ENCODE results near the gene DACT2.

DACT2 gene

DNA sequence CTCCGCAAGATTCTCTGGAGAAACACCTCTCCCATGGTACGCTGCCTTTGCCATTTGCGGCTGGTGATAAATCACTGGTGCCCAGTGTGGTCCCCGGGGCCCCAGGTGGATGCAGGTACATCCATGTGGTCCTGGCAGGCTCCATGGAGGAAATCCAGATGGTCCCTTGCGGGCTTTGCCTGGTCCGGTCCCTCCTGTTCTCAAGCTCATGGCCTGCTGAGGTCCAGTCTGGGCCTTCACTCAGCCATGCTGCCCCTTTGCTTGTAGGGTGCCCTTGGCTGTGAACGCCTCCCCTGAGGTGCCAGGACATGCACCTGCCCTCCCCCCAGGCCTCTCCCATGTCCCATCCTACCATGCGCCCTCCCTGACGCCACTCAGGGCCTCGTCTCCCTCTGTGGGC, 21.2 kb upstream of the DACT2 start:
- H2AK5ac ChIP-seq (ENCODE audit: low read length), result no peak overlapping the region
- H3K23ac ChIP-seq (ENCODE audit: low read length), result no peak overlapping the region
- H3K4me2 ChIP-seq (ENCODE audit: low read length), result no peak overlapping the region
- H2BK12ac ChIP-seq (ENCODE audit: low read length), result no peak overlapping the region
- H3K27ac ChIP-seq (ENCODE audit: low read depth, low read length), result no peak overlapping the region
- H3K79me1 ChIP-seq (ENCODE audit: low read length), result no peaks in the 10 kb centered on the region
- no peak overlapping the region for H2BK5ac ChIP-seq (ENCODE audit: low read depth, low read length, poor library complexity)
- H2AFZ ChIP-seq (ENCODE audit: insufficient read depth, low read length, poor library complexity), result no peak overlapping the region
- H3K36me3 ChIP-seq (ENCODE audit: control insufficient read depth in 1 of 2, insufficient read depth in 2 of 2, low read length in 2 of 2), result no peaks in the 10 kb centered on the region
- H3K4ac ChIP-seq (ENCODE audit: low read depth, low read length), result no peak overlapping the region
- no CpG with 5 or more reads among the region's 10 CpGs for WGBS (ENCODE audit: extremely low coverage, insufficient coverage, insufficient read length)
- no peak overlapping the region for H4K12ac ChIP-seq (ENCODE audit: low read depth, low read length)
- H4K91ac ChIP-seq (ENCODE audit: low read depth, low read length), result no peak overlapping the region
- no peaks in the 10 kb centered on the region for H3K79me2 ChIP-seq (ENCODE audit: control insufficient read depth, insufficient read depth, low read length, poor library complexity)
- H4K8ac ChIP-seq (ENCODE audit: low read depth, low read length), result no peak overlapping the region
- H3K18ac ChIP-seq (ENCODE audit: low read length), result no peak overlapping the region
- DNase-seq, result no peak
- H3K4me1 ChIP-seq (ENCODE audit: control insufficient read depth in 1 of 2, insufficient read depth in 2 of 2, low read length in 2 of 2), result peaks cover 3 to 6% of the 10 kb centered on the region in 2 experiments
- no peak overlapping the region for H3K9ac ChIP-seq (ENCODE audit: low read length)
- H3K4me3 ChIP-seq (ENCODE audit: low read depth, low read length), result no peak overlapping the region
- H2BK120ac ChIP-seq (ENCODE audit: insufficient read depth, low read length, poor library complexity), result no peak overlapping the region
- H3K14ac ChIP-seq (ENCODE audit: low read length), result no peak overlapping the region
- no peaks in the 10 kb centered on the region for H3K27me3 ChIP-seq (ENCODE audit: insufficient read depth, low read length)
- no peaks in the 10 kb centered on the region for H3K9me3 ChIP-seq (ENCODE audit: insufficient read depth, low read depth, low read length)

DNA sequence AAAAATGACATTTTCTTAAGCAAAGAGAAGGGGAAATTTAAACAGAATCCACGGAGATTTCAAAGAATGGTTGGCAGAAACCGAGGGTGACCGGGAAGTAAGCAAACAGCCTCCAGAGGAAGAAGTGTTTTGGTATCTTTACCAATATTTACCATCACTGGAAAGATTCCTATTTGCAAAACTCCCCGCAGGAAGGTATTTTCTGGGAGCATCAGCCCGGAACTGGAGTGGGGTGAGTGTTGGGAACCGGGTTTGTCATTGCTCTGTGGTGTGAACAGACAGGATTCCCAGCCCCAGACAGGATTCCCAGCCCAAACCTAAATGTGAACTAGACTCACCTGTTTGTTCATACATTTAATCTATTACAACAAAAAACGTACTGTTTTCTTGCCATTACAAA, 19.2 kb upstream of the DACT2 start:
- no peaks in the 10 kb centered on the region for H3K27me3 ChIP-seq (ENCODE audit: insufficient read depth, low read length)
- H2BK120ac ChIP-seq (ENCODE audit: insufficient read depth, low read length, poor library complexity), result no peak overlapping the region
- no peak overlapping the region for H3K4me2 ChIP-seq (ENCODE audit: low read length)
- no peak overlapping the region for H4K91ac ChIP-seq (ENCODE audit: low read depth, low read length)
- H2BK12ac ChIP-seq (ENCODE audit: low read length), result no peak overlapping the region
- H3K9me3 ChIP-seq (ENCODE audit: insufficient read depth, low read depth, low read length), result no peaks in the 10 kb centered on the region
- H3K23ac ChIP-seq (ENCODE audit: low read length), result no peak overlapping the region
- no peaks in the 10 kb centered on the region for H3K79me1 ChIP-seq (ENCODE audit: low read length)
- no peaks in the 10 kb centered on the region for H3K79me2 ChIP-seq (ENCODE audit: control insufficient read depth, insufficient read depth, low read length, poor library complexity)
- WGBS (ENCODE audit: extremely low coverage, insufficient coverage, insufficient read length), result no CpG with 5 or more reads among the region's 7 CpGs
- H3K9ac ChIP-seq (ENCODE audit: low read length), result no peak overlapping the region
- no peak overlapping the region for H3K27ac ChIP-seq (ENCODE audit: low read depth, low read length)
- H3K18ac ChIP-seq (ENCODE audit: low read length), result no peak overlapping the region
- H4K8ac ChIP-seq (ENCODE audit: low read depth, low read length), result no peak overlapping the region
- peaks cover 3 to 6% of the 10 kb centered on the region in 2 experiments for H3K4me1 ChIP-seq (ENCODE audit: control insufficient read depth in 1 of 2, insufficient read depth in 2 of 2, low read length in 2 of 2)
- H2AK5ac ChIP-seq (ENCODE audit: low read length), result no peak overlapping the region
- DNase-seq, result no peak
- no peak overlapping the region for H4K12ac ChIP-seq (ENCODE audit: low read depth, low read length)
- no peak overlapping the region for H2BK5ac ChIP-seq (ENCODE audit: low read depth, low read length, poor library complexity)
- no peak overlapping the region for H3K4me3 ChIP-seq (ENCODE audit: low read depth, low read length)
- H3K4ac ChIP-seq (ENCODE audit: low read depth, low read length), result no peak overlapping the region
- H2AFZ ChIP-seq (ENCODE audit: insufficient read depth, low read length, poor library complexity), result no peak overlapping the region
- no peak overlapping the region for H3K14ac ChIP-seq (ENCODE audit: low read length)
- no peaks in the 10 kb centered on the region for H3K36me3 ChIP-seq (ENCODE audit: control insufficient read depth in 1 of 2, insufficient read depth in 2 of 2, low read length in 2 of 2)

DNA sequence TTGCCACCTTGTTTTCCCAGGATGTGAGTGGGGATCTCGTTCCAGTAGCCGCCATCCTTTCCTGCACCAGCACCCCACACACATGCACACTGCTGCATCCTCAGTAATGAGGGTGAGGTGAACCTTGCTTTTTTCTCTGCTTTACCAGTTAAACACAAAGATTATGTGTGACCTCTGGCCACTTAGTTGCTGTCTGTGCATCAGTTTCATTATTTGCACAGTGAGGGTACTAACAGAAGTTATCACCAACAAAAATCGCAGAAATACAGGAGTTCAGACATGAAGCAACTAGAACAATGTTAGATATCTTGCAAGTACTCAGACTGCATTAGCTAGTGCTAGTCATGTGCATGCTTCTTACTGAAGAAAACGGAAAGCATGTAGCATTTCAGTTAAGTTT, 17.4 kb upstream of the DACT2 start:
- WGBS (ENCODE audit: extremely low coverage, insufficient coverage, insufficient read length), result no CpG with 5 or more reads among the region's 4 CpGs
- DNase-seq, result peak in 1 of 2 donors; percentile 65
- Histone ChIP-seq H2AK5ac (ENCODE audit: low read length) (no peak overlapping the region), H4K12ac (ENCODE audit: low read depth, low read length) (no peak overlapping the region), H2BK12ac (ENCODE audit: low read length) (no peak overlapping the region), H3K9me3 (ENCODE audit: insufficient read depth, low read depth, low read length) (no peaks in the 10 kb centered on the region), H3K4ac (ENCODE audit: low read depth, low read length) (no peak overlapping the region), H2AFZ (ENCODE audit: insufficient read depth, low read length, poor library complexity) (no peak overlapping the region), H3K23ac (ENCODE audit: low read length) (no peak overlapping the region), H3K4me3 (ENCODE audit: low read depth, low read length) (no peak overlapping the region), H3K14ac (ENCODE audit: low read length) (no peak overlapping the region), H3K36me3 (ENCODE audit: control insufficient read depth in 1 of 2, insufficient read depth in 2 of 2, low read length in 2 of 2) (no peaks in the 10 kb centered on the region), H3K4me2 (ENCODE audit: low read length) (no peak overlapping the region), H3K27me3 (ENCODE audit: insufficient read depth, low read length) (no peaks in the 10 kb centered on the region), H3K79me1 (ENCODE audit: low read length) (no peaks in the 10 kb centered on the region), H4K8ac (ENCODE audit: low read depth, low read length) (no peak overlapping the region), H3K4me1 (ENCODE audit: control insufficient read depth in 1 of 2, insufficient read depth in 2 of 2, low read length in 2 of 2) (peaks cover 0 to 1% of the 10 kb centered on the region in 2 experiments), H4K91ac (ENCODE audit: low read depth, low read length) (no peak overlapping the region), H3K9ac (ENCODE audit: low read length) (no peak overlapping the region), H3K79me2 (ENCODE audit: control insufficient read depth, insufficient read depth, low read length, poor library complexity) (no peaks in the 10 kb centered on the region), H2BK5ac (ENCODE audit: low read depth, low read length, poor library complexity) (no peak overlapping the region), H3K18ac (ENCODE audit: low read length) (no peak overlapping the region), H2BK120ac (ENCODE audit: insufficient read depth, low read length, poor library complexity) (no peak overlapping the region), H3K27ac (ENCODE audit: low read depth, low read length) (no peak overlapping the region)

- no peaks in the 10 kb centered on the region for H3K79me1 ChIP-seq (ENCODE audit: low read length)
- H3K79me2 ChIP-seq (ENCODE audit: control insufficient read depth, insufficient read depth, low read length, poor library complexity), result no peaks in the 10 kb centered on the region
- H3K4me2 ChIP-seq (ENCODE audit: low read length), result no peak overlapping the region
- no peak overlapping the region for H3K18ac ChIP-seq (ENCODE audit: low read length)
- H2BK12ac ChIP-seq (ENCODE audit: low read length), result no peak overlapping the region
- WGBS (ENCODE audit: extremely low coverage, insufficient coverage, insufficient read length), result no CpG with 5 or more reads among the region's 9 CpGs
- no peak overlapping the region for H3K4ac ChIP-seq (ENCODE audit: low read depth, low read length)
- H3K27ac ChIP-seq (ENCODE audit: low read depth, low read length), result no peak overlapping the region
- no peaks in the 10 kb centered on the region for H3K9me3 ChIP-seq (ENCODE audit: insufficient read depth, low read depth, low read length)
- no peak overlapping the region for H4K12ac ChIP-seq (ENCODE audit: low read depth, low read length)
- H3K27me3 ChIP-seq (ENCODE audit: insufficient read depth, low read length), result no peaks in the 10 kb centered on the region
- peak in 1 of 2 donors; percentile 28 for DNase-seq
- H4K91ac ChIP-seq (ENCODE audit: low read depth, low read length), result no peak overlapping the region
- no peak overlapping the region for H3K14ac ChIP-seq (ENCODE audit: low read length)
- H3K23ac ChIP-seq (ENCODE audit: low read length), result no peak overlapping the region
- H3K4me1 ChIP-seq (ENCODE audit: control insufficient read depth in 1 of 2, insufficient read depth in 2 of 2, low read length in 2 of 2), result peaks cover 0 to 2% of the 10 kb centered on the region in 2 experiments
- no peak overlapping the region for H3K9ac ChIP-seq (ENCODE audit: low read length)
- no peak overlapping the region for H2AFZ ChIP-seq (ENCODE audit: insufficient read depth, low read length, poor library complexity)
- no peaks in the 10 kb centered on the region for H3K36me3 ChIP-seq (ENCODE audit: control insufficient read depth in 1 of 2, insufficient read depth in 2 of 2, low read length in 2 of 2)
- no peak overlapping the region for H4K8ac ChIP-seq (ENCODE audit: low read depth, low read length)
- no peak overlapping the region for H2AK5ac ChIP-seq (ENCODE audit: low read length)
- no peak overlapping the region for H2BK5ac ChIP-seq (ENCODE audit: low read depth, low read length, poor library complexity)
- no peak overlapping the region for H3K4me3 ChIP-seq (ENCODE audit: low read depth, low read length)
- H2BK120ac ChIP-seq (ENCODE audit: insufficient read depth, low read length, poor library complexity), result no peak overlapping the region
Measured at GRCh38 chr6:168333989-168334388, 14.4 kb upstream of the DACT2 start.

All from trophoblast cell (in vitro differentiated cells and primary cell).